ENCODE data around the gene NIPSNAP3A. TPM values are rescaled to one million over a fixed set of nuclear protein-coding genes. Genes with fewer than 3 reads are reported as not detected.

NIPSNAP3A gene
- total RNA-seq, 1 donor, result 38.8 TPM

GRCh38 chr9:104774132-104774531 lies 26.6 kb downstream of the NIPSNAP3A start:
- no peak for DNase-seq (ENCODE audit: low read depth in 2 of 3, low spot score in 2 of 3)

GRCh38 chr9:104774831-104775573 lies 27.5 kb downstream of the NIPSNAP3A start:
- peak in 2 of 3 donors; percentile 43 to 60 for DNase-seq (ENCODE audit: low read depth in 2 of 3, low spot score in 2 of 3)

GRCh38 chr9:104775574-104775936 lies 28.1 kb downstream of the NIPSNAP3A start:
- DNase-seq (ENCODE audit: low read depth in 2 of 3, low spot score in 2 of 3), result no peak

GRCh38 chr9:104775976-104776375 lies 28.5 kb downstream of the NIPSNAP3A start:
- no peak for DNase-seq (ENCODE audit: low read depth in 2 of 3, low spot score in 2 of 3)

- no peak for DNase-seq (ENCODE audit: low read depth in 2 of 3, low spot score in 2 of 3)
Observed at GRCh38 chr9:104776797-104777196, 29.3 kb downstream of the NIPSNAP3A start.

GRCh38 chr9:104778802-104779201 lies 31.3 kb downstream of the NIPSNAP3A start:
- DNase-seq (ENCODE audit: low read depth in 2 of 3, low spot score in 2 of 3), result no peak

GRCh38 chr9:104779334-104779733 lies 31.9 kb downstream of the NIPSNAP3A start:
- DNase-seq (ENCODE audit: low read depth in 2 of 3, low spot score in 2 of 3), result no peak

- DNase-seq (ENCODE audit: low read depth in 2 of 3, low spot score in 2 of 3), result peak in 2 of 3 donors; percentile 13 to 34
Observed at GRCh38 chr9:104779946-104780535, 32.6 kb downstream of the NIPSNAP3A start.

- DNase-seq (ENCODE audit: low read depth in 2 of 3, low spot score in 2 of 3), result peak in 2 of 3 donors; percentile 39 to 74
Observed at GRCh38 chr9:104780796-104781395, 33.4 kb downstream of the NIPSNAP3A start.

GRCh38 chr9:104783588-104783987 lies 36.1 kb downstream of the NIPSNAP3A start:
- DNase-seq (ENCODE audit: low read depth in 2 of 3, low spot score in 2 of 3), result no peak

GRCh38 chr9:104784098-104784497 lies 36.6 kb downstream of the NIPSNAP3A start:
- peak in 1 of 3 donors; percentile 32 for DNase-seq (ENCODE audit: low read depth in 2 of 3, low spot score in 2 of 3)

- DNase-seq (ENCODE audit: low read depth in 2 of 3, low spot score in 2 of 3), result no peak
Observed at GRCh38 chr9:104786293-104786692, 38.8 kb downstream of the NIPSNAP3A start.

GRCh38 chr9:104787306-104788015 lies 40.0 kb downstream of the NIPSNAP3A start:
- no peak for DNase-seq (ENCODE audit: low read depth in 2 of 3, low spot score in 2 of 3)

GRCh38 chr9:104788251-104788650 lies 40.8 kb downstream of the NIPSNAP3A start:
- no peak for DNase-seq (ENCODE audit: low read depth in 2 of 3, low spot score in 2 of 3)

- peak in 1 of 3 donors; percentile 30 for DNase-seq (ENCODE audit: low read depth in 2 of 3, low spot score in 2 of 3)
Observed at GRCh38 chr9:104794070-104794469, 46.6 kb downstream of the NIPSNAP3A start.

- no peak for DNase-seq (ENCODE audit: low read depth in 2 of 3, low spot score in 2 of 3)
Observed at GRCh38 chr9:104795082-104795481, 47.6 kb downstream of the NIPSNAP3A start.

- DNase-seq (ENCODE audit: low read depth in 2 of 3, low spot score in 2 of 3), result no peak
Observed at GRCh38 chr9:104795857-104796256, 48.4 kb downstream of the NIPSNAP3A start.

- no peak for DNase-seq (ENCODE audit: low read depth in 2 of 3, low spot score in 2 of 3)
Observed at GRCh38 chr9:104798209-104798995, 50.9 kb downstream of the NIPSNAP3A start.

GRCh38 chr9:104800068-104800785 lies 52.7 kb downstream of the NIPSNAP3A start:
- DNase-seq (ENCODE audit: low read depth in 2 of 3, low spot score in 2 of 3), result no peak

- DNase-seq (ENCODE audit: low read depth in 2 of 3, low spot score in 2 of 3), result no peak
Observed at GRCh38 chr9:104802110-104802509, 54.6 kb downstream of the NIPSNAP3A start.
